PC-9 (cell line): ENCODE results near the gene PCARE.

Experiments used
- EZH2 ChIP-seq: fragments of 200-600 bp; sonication (generic); IDR thresholded peaks from 2 replicates; pipeline ENCODE4 v1.8.0; 2017; ENCODE audit warnings: antibody characterized with exemption, low read depth
- TF ChIP-seq, protein P1 (sequence below): fragments of 200-600 bp; sonication (generic); conservative IDR thresholded peaks from 2 replicates; pipeline ENCODE4 v1.6.1; 2017; ENCODE audit warnings: mixed run types, antibody characterized with exemption, mild to moderate bottlenecking, moderate library complexity

DNA sequence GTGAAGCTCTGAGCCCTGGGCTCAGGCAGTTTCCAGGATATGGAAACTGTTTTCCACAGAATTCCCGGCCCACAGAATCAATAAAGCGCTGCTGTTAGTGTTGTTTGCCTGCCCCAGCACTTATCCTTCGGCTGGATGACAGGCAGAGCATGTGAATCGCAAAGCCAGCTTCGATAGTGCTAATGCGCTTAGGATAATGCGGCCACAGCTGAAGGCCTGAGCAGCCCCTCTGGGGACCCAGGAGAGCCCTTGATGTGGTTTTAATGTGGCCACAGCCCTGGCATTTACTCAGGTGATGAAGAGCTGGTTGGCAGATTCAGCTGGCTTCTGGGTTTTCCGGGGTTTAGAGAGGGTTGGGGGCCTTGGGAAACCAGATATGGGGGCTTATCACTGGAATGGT lies 23.7 kb downstream of the PCARE start:
- TF ChIP-seq, protein P1, sequence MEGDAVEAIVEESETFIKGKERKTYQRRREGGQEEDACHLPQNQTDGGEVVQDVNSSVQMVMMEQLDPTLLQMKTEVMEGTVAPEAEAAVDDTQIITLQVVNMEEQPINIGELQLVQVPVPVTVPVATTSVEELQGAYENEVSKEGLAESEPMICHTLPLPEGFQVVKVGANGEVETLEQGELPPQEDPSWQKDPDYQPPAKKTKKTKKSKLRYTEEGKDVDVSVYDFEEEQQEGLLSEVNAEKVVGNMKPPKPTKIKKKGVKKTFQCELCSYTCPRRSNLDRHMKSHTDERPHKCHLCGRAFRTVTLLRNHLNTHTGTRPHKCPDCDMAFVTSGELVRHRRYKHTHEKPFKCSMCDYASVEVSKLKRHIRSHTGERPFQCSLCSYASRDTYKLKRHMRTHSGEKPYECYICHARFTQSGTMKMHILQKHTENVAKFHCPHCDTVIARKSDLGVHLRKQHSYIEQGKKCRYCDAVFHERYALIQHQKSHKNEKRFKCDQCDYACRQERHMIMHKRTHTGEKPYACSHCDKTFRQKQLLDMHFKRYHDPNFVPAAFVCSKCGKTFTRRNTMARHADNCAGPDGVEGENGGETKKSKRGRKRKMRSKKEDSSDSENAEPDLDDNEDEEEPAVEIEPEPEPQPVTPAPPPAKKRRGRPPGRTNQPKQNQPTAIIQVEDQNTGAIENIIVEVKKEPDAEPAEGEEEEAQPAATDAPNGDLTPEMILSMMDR = no peak
- no peak for TF ChIP-seq EZH2
